Ovary (tissue), 9 donors: ENCODE data around the gene UMAD1. TPM values are rescaled to one million over a fixed set of nuclear protein-coding genes. Genes with fewer than 3 reads are reported as not detected.

Experiments used
- DNase-seq, 5 donors: peaks; one replicate each; pipeline ENCODE4 v3.0.0-alpha.2; 2019 to 2020
- H3K27ac ChIP-seq, 2 donors: fragments of 200-600 bp; one replicate each; pipeline versions ENCODE4 v1.5.1 to v1.8.0; 2019 to 2022
- H3K27me3 ChIP-seq: fragments of 200-600 bp; one replicate; pipeline ENCODE4 v1.8.0; 2022
- H3K36me3 ChIP-seq: fragments of 200-600 bp; sonication (generic); one replicate; pipeline ENCODE4 v1.5.1; 2019
- H3K4me1 ChIP-seq: one replicate; pipeline ENCODE4 v1.8.1; 2013; ENCODE audit warnings: mild to moderate bottlenecking, moderate library complexity; ENCODE audit not compliant: insufficient read depth
- H3K4me3 ChIP-seq: fragments of 200-600 bp; sonication (generic); one replicate; pipeline ENCODE4 v1.5.1; 2017
- H3K9me3 ChIP-seq, 2 donors: fragments of 200-600 bp in 1 of 2; sonication (generic) in 1 of 2; one replicate each; pipeline versions ENCODE4 v1.5.1 to v1.8.1; 2013 to 2019; ENCODE audit warnings: mild to moderate bottlenecking in 1 of 2, moderate library complexity in 1 of 2
- CTCF ChIP-seq, 3 donors: fragments of 450-650 bp in 2 of 3; fragments of 200-600 bp in 1 of 3; IDR thresholded peaks; one replicate each; pipeline versions ENCODE4 v1.5.1 to v1.8.0; 2016 to 2022; ENCODE audit warnings: antibody characterized with exemption in 3 of 3, mild to moderate bottlenecking in 1 of 3
- EP300 ChIP-seq: sonication (generic); formaldehyde crosslinking; IDR thresholded peaks from one replicate; pipeline ENCODE4 v1.6.1; 2017; ENCODE audit warnings: antibody characterized with exemption
- POLR2A ChIP-seq: fragments of 450-650 bp; IDR thresholded peaks from one replicate; pipeline ENCODE4 v1.6.1; 2017; ENCODE audit warnings: antibody characterized with exemption, mild to moderate bottlenecking, moderate library complexity
- whole genome bisulfite sequencing, 3 donors: extraction: QIAGEN DNeasy Blood & Tissue Kit in 1 of 3; methylation state at CpG; one replicate each; pipeline versions ENCODE4 v1.1.5 to v1.1.7; 2013 to 2017; 5-methylcytosine and 5-hydroxymethylcytosine counted together
- intact Hi-C, 4 donors: fragments of 100-400 bp; cut with DNase I; formaldehyde crosslinking; loops; one replicate each; pipeline versions ENCODE4 v1.11.0 to v1.15.1; 2022 to 2023
- polyA plus RNA-seq, 2 donors: library from polyadenylated mRNA; stranded (reverse); fragments of 200-250 nt in 1 of 2; fragments of 350-450 nt in 1 of 2; fragmentation: Illumina TruSeq in 1 of 2; extraction: RNeasy Lipid Tissue Mini Kit (QIAGEN cat#74804) in 1 of 2; gene quantifications; one replicate each; pipeline ENCODE4 v1.2.3, GENCODE V29; 2013 to 2014
- total RNA-seq, 7 donors: library from RNA; depleted of rRNA in 2 of 7; stranded (reverse); fragments of >200 nt in 2 of 7; fragmentation: NEBNext Ultra II Directional in 3 of 7; extraction: Animal tissue kit (Norgen Biotek cat#: 25700) in 3 of 7; gene quantifications; one replicate each; pipeline versions ENCODE4 v1.1.0 to v1.2.4, GENCODE V29; 2016 to 2023
- donor health status: DM: no; HTN: no; CAD: no; lungs with moderate emphysema.
- donor health status: DM: no; HTN: no; CAD: no.
- donor health status: Bipolar disorder and iron deficiency.
- donor health status: DM: yes; HTN: yes; CAD: no.
- donor health status: DM: no; HTN: no; CAD: no.
- donor health status: DM: yes; HTN: yes; CAD: no.

UMAD1 gene
- total and polyA plus RNA-seq, 9 donors = 10.4 to 19.1 (median 16.2) TPM

DNA sequence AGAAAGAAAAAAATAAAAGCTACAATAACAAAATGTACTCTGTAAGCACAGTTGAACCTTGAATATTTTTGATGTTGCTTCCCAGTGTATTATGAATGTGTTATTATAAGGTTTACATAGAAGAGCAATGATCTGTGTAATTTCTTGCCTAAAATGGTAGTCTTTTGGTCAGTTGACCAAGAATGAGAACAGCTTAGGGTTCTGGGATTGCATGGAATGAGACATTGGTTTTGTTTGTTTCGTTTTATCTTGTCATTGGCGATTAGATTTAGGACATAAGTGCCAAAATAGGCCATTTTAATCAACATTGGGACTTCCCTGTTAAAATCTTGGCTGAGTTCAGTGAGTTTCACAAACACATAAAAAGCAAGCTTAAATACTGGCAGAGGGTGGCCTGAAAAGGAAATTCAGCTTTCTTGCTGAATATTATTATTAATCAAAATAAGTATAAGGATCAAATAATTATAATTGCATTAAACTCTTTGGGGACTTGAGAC lies 278.9 kb downstream of the UMAD1 start:
- WGBS, 3 donors = 1 to 22% (median 11%) methylated on average over 2 of the region's 2 CpGs
- Histone ChIP-seq H3K4me1 (peaks cover 6% of the 10 kb centered on the region), H3K9me3 (no peaks in the 10 kb centered on the region), H3K36me3 (no peaks in the 10 kb centered on the region), H3K27ac (no peak overlapping the region), H3K27me3 (no peaks in the 10 kb centered on the region), H3K4me3 (no peak overlapping the region)
- intact Hi-C loops = no loop called here
- no peak for DNase-seq
- no peak for TF ChIP-seq POLR2A
- no peak for TF ChIP-seq EP300
- no peak for TF ChIP-seq CTCF (IDR thresholded peaks at IDR 0.05)

DNA sequence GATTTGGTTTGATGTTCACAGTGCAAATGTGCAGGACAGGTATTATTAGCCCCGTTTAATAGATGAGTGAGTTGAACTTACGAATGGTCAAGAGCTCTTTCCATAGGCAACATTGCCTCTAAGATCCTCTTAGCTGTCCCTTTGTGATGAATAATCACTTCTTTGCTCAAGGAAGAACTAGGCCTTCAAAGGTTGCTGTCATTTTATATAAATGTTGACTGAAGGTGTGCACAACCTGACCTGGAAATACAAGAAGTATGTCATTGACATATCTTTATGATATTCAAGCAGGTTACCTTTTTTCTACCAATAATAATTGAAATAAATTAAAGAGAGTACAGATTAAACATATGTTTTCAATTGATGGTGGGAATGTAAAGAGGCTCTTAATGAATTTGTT lies 279.5 kb downstream of the UMAD1 start:
- H3K4me1 ChIP-seq = peaks cover 6% of the 10 kb centered on the region
- intact Hi-C loops = no loop called here
- no peaks in the 10 kb centered on the region for H3K9me3 ChIP-seq
- 49 to 72% (median 70%) methylated on average over 2 of the region's 2 CpGs for WGBS, 3 donors
- H3K36me3 ChIP-seq = no peaks in the 10 kb centered on the region
- H3K27ac ChIP-seq = no peak overlapping the region
- H3K27me3 ChIP-seq = no peaks in the 10 kb centered on the region
- no peak for TF ChIP-seq EP300
- TF ChIP-seq CTCF (IDR thresholded peaks at IDR 0.05) = no peak
- no peak for TF ChIP-seq POLR2A
- no peak overlapping the region for H3K4me3 ChIP-seq
- DNase-seq = no peak

DNA sequence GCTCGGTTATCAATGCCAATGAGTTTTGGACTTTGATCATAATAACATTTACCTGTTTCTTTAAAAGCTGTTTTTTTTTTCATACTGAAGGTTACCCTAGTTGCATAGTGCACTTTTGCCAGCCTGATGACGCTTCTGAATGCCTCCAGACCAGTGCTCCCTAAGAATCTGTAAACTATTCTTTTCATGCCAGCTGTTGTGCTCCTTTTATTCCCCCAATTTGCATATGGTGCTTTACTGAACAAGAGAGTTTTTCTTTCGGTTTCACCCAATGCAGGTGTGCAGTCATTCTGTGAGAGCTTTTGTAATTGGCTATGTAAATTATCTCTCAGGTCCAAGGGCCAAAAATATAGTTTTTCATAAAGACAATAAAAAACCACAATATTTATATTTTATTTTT lies 279.9 kb downstream of the UMAD1 start:
- Histone ChIP-seq H3K4me3 (no peak overlapping the region), H3K9me3 (no peaks in the 10 kb centered on the region), H3K36me3 (no peaks in the 10 kb centered on the region), H3K27ac (no peak overlapping the region), H3K27me3 (no peaks in the 10 kb centered on the region), H3K4me1 (peaks cover 6% of the 10 kb centered on the region)
- DNase-seq = no peak
- TF ChIP-seq EP300 (no peak), POLR2A (no peak), CTCF (IDR thresholded peaks at IDR 0.05) (no peak)
- WGBS, 3 donors = 64 to 90% (median 71%) methylated on average over 3 of the region's 3 CpGs
- intact Hi-C loops = no loop called here

GRCh38 chr7:7921830-7922229 lies 281.3 kb downstream of the UMAD1 start:
- peaks cover 6% of the 10 kb centered on the region for H3K4me1 ChIP-seq
- no peaks in the 10 kb centered on the region for H3K36me3 ChIP-seq
- TF ChIP-seq POLR2A = no peak
- TF ChIP-seq CTCF (IDR thresholded peaks at IDR 0.05) = no peak
- no peak for TF ChIP-seq EP300
- H3K4me3 ChIP-seq = no peak overlapping the region
- H3K27me3 ChIP-seq = no peaks in the 10 kb centered on the region
- H3K9me3 ChIP-seq = no peaks in the 10 kb centered on the region
- intact Hi-C loops = no loop called here
- DNase-seq = no peak
- no peak overlapping the region for H3K27ac ChIP-seq
